NCI-H1092 (cell line): ENCODE measurements around the gene SPATS1.

Experiments used
- DNase-seq: peaks from one replicate; lab custom pipeline; 2025; lab: John Stamatoyannopoulos, UW

The SPATS1 gene

GRCh38 chr6:44387346-44388134 lies 45.1 kb downstream of the SPATS1 start, which contains the start of gene CDC5L:
CDC5L (plus strand) TSS chr6:44387706; CDS start chr6:44387824, 118 bp downstream.
- peak; percentile 99 for DNase-seq

DNA sequence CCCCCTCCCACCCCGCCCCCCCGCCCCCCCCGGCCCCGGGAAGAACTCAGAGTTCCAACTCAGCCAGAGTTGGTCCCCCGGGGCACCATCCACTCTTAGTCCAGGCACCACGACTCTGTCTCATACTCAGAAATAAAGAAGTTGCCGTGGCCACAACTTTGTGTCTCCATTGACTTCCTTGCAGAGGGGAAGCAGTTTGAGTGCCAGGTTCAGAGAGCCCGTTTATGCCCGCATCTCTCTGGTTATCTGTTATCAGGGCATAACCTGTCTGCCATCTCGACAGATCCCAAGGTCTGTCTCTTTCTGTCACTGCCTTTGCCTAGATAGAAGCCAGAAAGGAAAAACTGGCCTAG lies 45.7 kb downstream of the SPATS1 start:
- no peak for DNase-seq

GRCh38 chr6:44388887-44389286 lies 46.4 kb downstream of the SPATS1 start:
- DNase-seq = no peak

- no peak for DNase-seq
These were observed 47.8 kb downstream of the SPATS1 start for GRCh38 chr6:44390158-44390683.
